Measurements from ENCODE around the gene DLL3.

- TF ChIP-seq CTCF (conservative IDR thresholded peaks at IDR 0.05; ENCODE audit: low read depth in 2 of 2): no peak
- TF ChIP-seq EZH2phosphoT487 (IDR thresholded peaks at IDR 0.05; ENCODE audit: unreplicated experiment): no peak
These were observed 25.2 kb upstream of the DLL3 start for GRCh38 chr19:39473443-39473960.
